H1 (cell line): ENCODE results near the gene ADCY1. TPM values are rescaled to one million over a fixed set of nuclear protein-coding genes. Genes with fewer than 3 reads are reported as not detected.
A peak's percentile ranks its signal among the peaks of the same experiment; 100 is the strongest.

Source experiments
- CTCF ChIA-PET: fragments of 300-600 bp; sonication (Branson Sonifier 250); formaldehyde crosslinking; loops from one replicate; lab custom pipeline; 2021; ENCODE audit not compliant: partially characterized antibody; lab: Charles Lee
- POLR2A ChIA-PET: fragments of 300-600 bp; sonication (Branson Sonifier 250); formaldehyde crosslinking; loops from one replicate; lab custom pipeline; 2021; ENCODE audit warnings: inconsistent platforms; ENCODE audit not compliant: partially characterized antibody; lab: Charles Lee
- DNase-seq, 2 experiments: peaks; one replicate each; pipeline versions ENCODE4 v3.0.0 to v3.0.0-alpha.2; 2010 to 2022; ENCODE audit warnings: low spot score in 2 of 2, low read depth in 1 of 2, mixed read lengths in 1 of 2
- FAIRE-seq: peaks from 2 replicates; lab custom pipeline; 2011; peaks lifted over from hg19 to GRCh38; lab: Jason Lieb, UNC
- H2AFZ ChIP-seq: 2 replicates; pipeline ENCODE4 v1.8.1; 2012; ENCODE audit warnings: low read length, inconsistent platforms
- H2AK5ac ChIP-seq: 2 replicates; pipeline ENCODE4 v1.6.1; 2013; ENCODE audit warnings: low read depth, low read length
- H2BK120ac ChIP-seq: replicated peaks from 2 replicates; pipeline ENCODE3; 2013; ENCODE audit warnings: low read depth, low read length, inconsistent platforms
- H2BK12ac ChIP-seq: 2 replicates; pipeline ENCODE4 v1.6.1; 2013; ENCODE audit warnings: low read depth, low read length
- H2BK15ac ChIP-seq: 2 replicates; pipeline ENCODE4 v1.6.1; 2013; ENCODE audit warnings: low read length
- H2BK20ac ChIP-seq: 2 replicates; pipeline ENCODE4 v1.6.1; 2013; ENCODE audit warnings: low read length
- H2BK5ac ChIP-seq: 2 replicates; pipeline ENCODE4 v1.6.1; 2013; ENCODE audit warnings: low read depth, low read length
- H3K14ac ChIP-seq: 2 replicates; pipeline ENCODE4 v1.6.1; 2013; ENCODE audit warnings: inconsistent platforms; ENCODE audit not compliant: insufficient read length
- H3K18ac ChIP-seq: 2 replicates; pipeline ENCODE4 v1.6.1; 2013; ENCODE audit warnings: low read length; ENCODE audit errors: extremely low read depth
- H3K23ac ChIP-seq: 2 replicates; pipeline ENCODE4 v1.6.1; 2013; ENCODE audit warnings: inconsistent platforms; ENCODE audit not compliant: insufficient read length
- H3K23me2 ChIP-seq: 2 replicates; pipeline ENCODE4 v1.6.1; 2013; ENCODE audit warnings: low read depth, low read length
- H3K27ac ChIP-seq: 2 replicates; pipeline ENCODE4 v1.6.1; 2011; ENCODE audit warnings: low read depth, low read length, inconsistent platforms
- H3K27me3 ChIP-seq, 4 experiments: replicated peaks in 1 of 4; 1 replicate in 1 of 4; 2 replicates in 3 of 4; pipeline versions ENCODE4 v1.6.1 to v1.8.1; 2011 to 2013; ENCODE audit warnings: low read length in 3 of 4, mild to moderate bottlenecking in 3 of 4, inconsistent platforms in 2 of 4, mixed read lengths in 2 of 4, moderate library complexity in 1 of 4; ENCODE audit not compliant: control insufficient read depth in 3 of 4, insufficient read depth in 3 of 4; ENCODE audit errors: extremely low read depth in 1 of 4
- H3K36me3 ChIP-seq, 4 experiments: 2 replicates each; pipeline versions ENCODE4 v1.6.1 to v1.8.1; 2011 to 2013; ENCODE audit warnings: mild to moderate bottlenecking in 4 of 4, low read length in 3 of 4, moderate library complexity in 2 of 4, control low read depth in 1 of 4, inconsistent platforms in 1 of 4; ENCODE audit not compliant: insufficient read depth in 4 of 4, control insufficient read depth in 2 of 4
- H3K4ac ChIP-seq: replicated peaks from 2 replicates; pipeline ENCODE3; 2013; ENCODE audit warnings: low read length, low read depth, mixed read lengths, inconsistent platforms; ENCODE audit not compliant: insufficient read length
- H3K4me1 ChIP-seq, 4 experiments: replicated peaks in 1 of 4; 1 replicate in 1 of 4; 2 replicates in 3 of 4; pipeline versions ENCODE4 v1.6.1 to v1.8.1; 2011 to 2013; ENCODE audit warnings: low read length in 3 of 4, inconsistent platforms in 2 of 4, mixed read lengths in 1 of 4; ENCODE audit not compliant: insufficient read depth in 4 of 4, control insufficient read depth in 3 of 4
- H3K4me2 ChIP-seq, 2 experiments: 2 replicates each; pipeline versions ENCODE4 v1.6.1 to v1.8.1; 2011 to 2013; ENCODE audit warnings: low read depth in 2 of 2, low read length in 2 of 2, control low read depth in 1 of 2, inconsistent platforms in 1 of 2, mild to moderate bottlenecking in 1 of 2; ENCODE audit not compliant: insufficient read depth in 1 of 2
- H3K4me3 ChIP-seq, 4 experiments: fragments of 200-600, 300-600 bp in 1 of 4; sonication (generic), shearing (Covaris generic), sonication (Bioruptor Twin) in 1 of 4; 2 replicates each; pipeline versions ENCODE4 v1.5.1 to v1.8.1; 2011 to 2016; ENCODE audit warnings: low read length in 4 of 4, low read depth in 3 of 4, control low read depth in 2 of 4, inconsistent platforms in 2 of 4, mild to moderate bottlenecking in 2 of 4, mixed read lengths in 1 of 4, moderate library complexity in 1 of 4; ENCODE audit not compliant: insufficient read depth in 2 of 4; ENCODE audit errors: extremely low read depth in 1 of 4
- H3K56ac ChIP-seq: replicated peaks from 2 replicates; pipeline ENCODE3; 2013; ENCODE audit warnings: low read depth, mild to moderate bottlenecking, mixed read lengths, low read length, inconsistent platforms; ENCODE audit not compliant: insufficient read length
- H3K79me1 ChIP-seq: 2 replicates; pipeline ENCODE4 v1.6.1; 2013; ENCODE audit warnings: low read depth, low read length, control low read depth
- H3K79me2 ChIP-seq, 2 experiments: 2 replicates each; pipeline versions ENCODE4 v1.6.1 to v1.8.1; 2012 to 2013; ENCODE audit warnings: low read length in 2 of 2, mild to moderate bottlenecking in 2 of 2, inconsistent platforms in 1 of 2; ENCODE audit not compliant: insufficient read depth in 2 of 2, control insufficient read depth in 1 of 2
- H3K9ac ChIP-seq, 4 experiments: replicated peaks in 1 of 4; 1 replicate in 1 of 4; 2 replicates in 3 of 4; pipeline versions ENCODE4 v1.6.1 to v1.8.1; 2011 to 2013; ENCODE audit warnings: low read depth in 3 of 4, low read length in 3 of 4, control low read depth in 2 of 4, mild to moderate bottlenecking in 2 of 4, moderate library complexity in 2 of 4, inconsistent platforms in 1 of 4; ENCODE audit errors: extremely low read depth in 1 of 4
- H3K9me3 ChIP-seq, 2 experiments: 2 replicates each; pipeline versions ENCODE4 v1.6.1 to v1.8.1; 2012 to 2013; ENCODE audit warnings: mild to moderate bottlenecking in 2 of 2, moderate library complexity in 2 of 2, control low read depth in 1 of 2, inconsistent platforms in 1 of 2, low read depth in 1 of 2, low read length in 1 of 2, mixed read lengths in 1 of 2; ENCODE audit not compliant: insufficient read depth in 2 of 2
- H4K20me1 ChIP-seq, 2 experiments: replicated peaks in 1 of 2; 2 replicates each; pipeline versions ENCODE3 to v1.8.1; 2011 to 2013; ENCODE audit warnings: inconsistent platforms in 2 of 2, low read length in 2 of 2, mild to moderate bottlenecking in 1 of 2; ENCODE audit not compliant: insufficient read depth in 2 of 2, control insufficient read depth in 1 of 2
- H4K5ac ChIP-seq: 2 replicates; pipeline ENCODE4 v1.6.1; 2013; ENCODE audit warnings: low read length, low read depth, mixed read lengths, inconsistent platforms; ENCODE audit not compliant: insufficient read length
- H4K8ac ChIP-seq: 2 replicates; pipeline ENCODE4 v1.8.0; 2013; ENCODE audit warnings: mild to moderate bottlenecking, moderate library complexity, low read length, inconsistent platforms; ENCODE audit not compliant: insufficient read depth; ENCODE audit errors: extremely low read depth
- H4K91ac ChIP-seq: replicated peaks from 2 replicates; pipeline ENCODE3; 2013; ENCODE audit warnings: low read length, mixed read lengths, inconsistent platforms; ENCODE audit not compliant: insufficient read length
- RBBP5 ChIP-seq: IDR thresholded peaks from 2 replicates; pipeline ENCODE4 v1.7.1; 2012; ENCODE audit warnings: low read depth, mild to moderate bottlenecking, inconsistent platforms, low read length, moderate library complexity, borderline replicate concordance
- TAF1 ChIP-seq: IDR thresholded peaks from 2 replicates; pipeline ENCODE4 v1.6.1; 2011; ENCODE audit warnings: mild to moderate bottlenecking, low read depth, low read length
- TBP ChIP-seq: IDR thresholded peaks from 2 replicates; pipeline ENCODE4 v1.6.1; 2011; ENCODE audit warnings: low read depth, low read length, improper control_type of control experiment
- WGBS, 2 experiments: shearing (Covaris generic) in 1 of 2; methylation state at CpG; one replicate each; pipeline versions ENCODE4 v1.1.6 to v1.1.7; 2013 to 2015; ENCODE audit warnings: low lambda C conversion rate in 2 of 2, mixed read lengths in 2 of 2, inconsistent platforms in 1 of 2, low coverage in 1 of 2, missing lambda C conversion rate in 1 of 2; ENCODE audit not compliant: insufficient replicate concordance in 2 of 2, insufficient coverage in 1 of 2, insufficient read length in 1 of 2; ENCODE audit errors: extremely low coverage in 1 of 2, missing lambda C conversion rate in 1 of 2; 5-methylcytosine and 5-hydroxymethylcytosine counted together
- polyA plus RNA-seq, 7 experiments: library from polyadenylated mRNA; depleted of rRNA in 3 of 7; stranded (reverse) in 5 of 7; unstranded in 2 of 7; fragments of >200 nt in 5 of 7; fragments of 200-250 nt in 2 of 7; gene quantifications; 1 replicate in 5 of 7; 2 replicates in 1 of 7; 4 replicates in 1 of 7; pipeline versions ENCODE4 v1.2.1 to v1.2.3, GENCODE V29; 2011 to 2013; ENCODE audit warnings: missing spikeins in 2 of 7, mixed read lengths in 2 of 7
- total RNA-seq: library from RNA; stranded (reverse); fragmentation: NEBNext Ultra II Directional; extraction: Animal tissue kit (Norgen Biotek cat#: 25700); gene quantifications from 2 replicates; pipeline ENCODE4 v1.2.1, GENCODE V29; 2021

The ADCY1 gene
- total and polyA plus RNA-seq, 2 of the 8 experiments (the other 6 are each of a cell fraction or from before 2014, with no cell fraction given): 7.9 to 26.9 TPM

- no peak for FAIRE-seq
- Histone ChIP-seq H3K36me3 (no peaks in the 10 kb centered on the region), H3K9me3 (no peaks in the 10 kb centered on the region), H4K20me1 (peaks cover 2 to 9% of the 10 kb centered on the region in 2 experiments), H3K27me3 (peaks cover 7 to 40% (median 37%) of the 10 kb centered on the region in 4 experiments), H2BK20ac (no peak overlapping the region), H3K4me1 (peaks cover 5 to 31% (median 24%) of the 10 kb centered on the region in 4 experiments), H3K18ac (no peak overlapping the region; the same call in 1 of the 2 replicates), H3K4ac (no peak overlapping the region), H2BK15ac (no peak overlapping the region), H4K91ac (no peak overlapping the region), H2BK12ac (no peak overlapping the region), H4K5ac (no peak overlapping the region), H3K23ac (no peak overlapping the region), H3K79me1 (no peaks in the 10 kb centered on the region), H3K14ac (no peak overlapping the region), H3K9ac (peak overlapping the region in 3 of 4 experiments; percentile 13 to 84 (median 52); a peak in 3 of 7 replicates), H3K4me2 (peak overlapping the region; percentile 98 to 100), H3K23me2 (peaks cover 18% of the 10 kb centered on the region), H2BK120ac (no peak overlapping the region)
- no CpG with 5 or more reads among the region's 60 CpGs for WGBS, 2 experiments
- TF ChIP-seq RBBP5: peak; percentile 39; the same call in 1 of the 2 replicates
- TF ChIP-seq TAF1: 0 out of 2 replicates have a peak, but pooled peaks have one; percentile 23
- no peak for TF ChIP-seq TBP
- TF ChIP-seq, all 59 proteins: peak for 2
- H3K79me2 ChIP-seq: peaks cover 0 to 6% of the 10 kb centered on the region in 2 experiments; a peak in 1 of 4 replicates
- H2AK5ac ChIP-seq: no peak overlapping the region
- CTCF ChIA-PET: interaction anchor here (1.1 to 1.4 kb wide), 2 partner anchors 12 to 13 kb away, joined by 3 read pairs; no protein-coding TSS in a partner anchor
- POLR2A ChIA-PET: interaction anchor here (1.8 kb wide), 1 partner anchor 194 kb away, joined by 3 read pairs; no protein-coding TSS in a partner anchor
- H2BK5ac ChIP-seq: no peak overlapping the region
- no peak overlapping the region for H3K56ac ChIP-seq
- H3K4me3 ChIP-seq: peak overlapping the region; percentile 62 to 86 (median 74); a peak in 6 of 8 replicates
- H3K27ac ChIP-seq: no peak overlapping the region
- no peak overlapping the region for H2AFZ ChIP-seq
- no peak for DNase-seq
- H4K8ac ChIP-seq: peak overlapping the region; percentile 74; the same call in 1 of the 2 replicates
Observed at GRCh38 chr7:45574416-45574668, 174 bp downstream of the ADCY1 start.
